ENCODE data around the gene RIMS1. TPM values are rescaled to one million over a fixed set of nuclear protein-coding genes. Genes with fewer than 3 reads are reported as not detected.

RIMS1 gene
- total and polyA plus RNA-seq, 9 of the 15 experiments (the other 6 are each of a cell fraction or from before 2014, with no cell fraction given), result not detected

GRCh38 chr6:71967436-71967835 lies 81.1 kb downstream of the RIMS1 start:
- POLR2A ChIA-PET, result interaction anchor here (0.6 kb wide), 1 partner anchor 119 kb away, joined by 3 read pairs; no protein-coding TSS in a partner anchor
- no peaks in the 10 kb centered on the region for H3K79me2 ChIP-seq (ENCODE audit: control insufficient read depth, insufficient read depth, low read length)
- BruUV-seq (replicated peaks), result no TSS peak
- H3K9me1 ChIP-seq (ENCODE audit: control insufficient read depth, insufficient read depth, low read length), result no peaks in the 10 kb centered on the region
- no peaks in the 10 kb centered on the region for H3K36me3 ChIP-seq (ENCODE audit: control insufficient read depth, insufficient read depth, low read length)
- 0% methylated on average over 5 of the region's 5 CpGs for WGBS (ENCODE audit: insufficient coverage, low coverage, missing lambda C conversion rate)
- ATAC-seq, result no peak
- H3K27ac ChIP-seq (ENCODE audit: extremely low read depth, low read depth, low read length), result no peak overlapping the region
- no peak overlapping the region for H2AFZ ChIP-seq (ENCODE audit: low read depth, low read length)
- no peak for FAIRE-seq
- no peak for TF ChIP-seq SNIP1 (IDR thresholded peaks at IDR 0.05; ENCODE audit: low read depth)
- TF ChIP-seq MITF (IDR thresholded peaks at IDR 0.05), result no peak
- TF ChIP-seq XRCC5 (IDR thresholded peaks at IDR 0.05; ENCODE audit: low read depth, low read length), result no peak
- no peak for TF ChIP-seq XRCC4 (IDR thresholded peaks at IDR 0.05; ENCODE audit: extremely low read depth, insufficient read depth, insufficient read length)
- TF ChIP-seq ZBTB2 (IDR thresholded peaks at IDR 0.05), result no peak
- TF ChIP-seq PBX2 (CRISPR knock-in tag; IDR thresholded peaks at IDR 0.05; ENCODE audit: low read depth), result no peak
- TF ChIP-seq PBX2 (tag; conservative IDR thresholded peaks at IDR 0.05; ENCODE audit: low read depth), result no peak
- TF ChIP-seq NCOA1 (IDR thresholded peaks at IDR 0.05; ENCODE audit: low read depth), result no peak
- TF ChIP-seq ZMIZ1 (IDR thresholded peaks at IDR 0.05; ENCODE audit: low read depth in 2 of 2, low read length in 2 of 2), result no peak
- no peak for TF ChIP-seq ZNF707 (CRISPR knock-in tag; conservative IDR thresholded peaks at IDR 0.05)
- TF ChIP-seq ZNF512 (tag; IDR thresholded peaks at IDR 0.05), result no peak
- no peak for TF ChIP-seq ZBED1 (IDR thresholded peaks at IDR 0.05)
- no peaks in the 10 kb centered on the region for H3K27me3 ChIP-seq (ENCODE audit: control insufficient read depth in 2 of 2, insufficient read depth in 2 of 2, low read length in 2 of 2)
- no peaks in the 10 kb centered on the region for H4K20me1 ChIP-seq (replicated peaks; ENCODE audit: control insufficient read depth, insufficient read depth, low read length)
- H3K4me1 ChIP-seq (replicated peaks in 1 of 2; ENCODE audit: control insufficient read depth in 2 of 2, insufficient read depth in 2 of 2, low read length in 2 of 2), result no peaks in the 10 kb centered on the region
- in situ Hi-C loops (cut with MboI) (no loop called here), intact Hi-C loops (cut with micrococcal nuclease) (no loop called here)
- no peak for DNase-seq (ENCODE audit: extremely low read depth in 1 of 4, low spot score in 3 of 4)
- no peak overlapping the region for H3K4me2 ChIP-seq (ENCODE audit: insufficient read depth, low read length)
- no peak overlapping the region for H3K9ac ChIP-seq (ENCODE audit: insufficient read depth in 1 of 2, low read depth in 2 of 2, low read length in 2 of 2)
- H3K4me3 ChIP-seq, result no peak overlapping the region
- CTCF ChIA-PET (ENCODE audit: low intra/inter-chr PET ratio), result no interaction called here
- H3K9me3 ChIP-seq (replicated peaks; ENCODE audit: control insufficient read depth, insufficient read depth, low read depth, low read length), result no peaks in the 10 kb centered on the region
